SK-N-SH (cell line): ENCODE measurements around the gene FXYD5. TPM values are rescaled to one million over a fixed set of nuclear protein-coding genes. Genes with fewer than 3 reads are reported as not detected.
A peak's percentile ranks its signal among the peaks of the same experiment; 100 is the strongest.

Source experiments
- CTCF ChIA-PET: fragments of 300-600, 350-600 bp; formaldehyde crosslinking; extraction: SDS; loops from one replicate; lab custom pipeline; 2021; lab: Yijun Ruan, JAX
- POLR2A ChIA-PET: fragments of 350-600 bp; sonication (Branson Sonifier 250); formaldehyde crosslinking; extraction: SDS; loops from one replicate; lab custom pipeline; 2020; ENCODE audit warnings: antibody characterized with exemption, inconsistent platforms; lab: Yijun Ruan, JAX
- DNase-seq: peaks from one replicate; pipeline ENCODE4 v3.0.0; 2012
- H2AFZ ChIP-seq: fragments of 200-600 bp; sonication (generic); 2 replicates; pipeline ENCODE4 v1.8.1; 2016; ENCODE audit warnings: antibody characterized with exemption, mild to moderate bottlenecking, low read depth
- H3F3A ChIP-seq: fragments of 200-600 bp; sonication (generic); replicated peaks from 2 replicates; pipeline ENCODE3; 2016; ENCODE audit warnings: antibody characterized with exemption, mild to moderate bottlenecking; ENCODE audit not compliant: insufficient read depth
- H3K27ac ChIP-seq, 2 experiments: fragments of 200-500 bp in 1 of 2; fragments of 200-600 bp in 1 of 2; sonication (Bioruptor generic) in 1 of 2; sonication (generic), shearing (Covaris generic) in 1 of 2; 2 replicates each; pipeline versions ENCODE4 v1.5.1 to v1.6.1; 2014 to 2016; ENCODE audit warnings: low read depth in 2 of 2, inconsistent platforms in 1 of 2, low read length in 1 of 2, mild to moderate bottlenecking in 1 of 2, mixed read lengths in 1 of 2
- H3K27me3 ChIP-seq: fragments of 200-600 bp; sonication (generic), shearing (Covaris generic); 2 replicates; pipeline ENCODE4 v1.6.1; 2016; ENCODE audit warnings: mixed run types; ENCODE audit not compliant: insufficient read depth
- H3K36me3 ChIP-seq, 2 experiments: fragments of 200-500 bp in 1 of 2; fragments of 200-600 bp in 1 of 2; sonication (Bioruptor generic) in 1 of 2; sonication (generic) in 1 of 2; replicated peaks in 1 of 2; 2 replicates each; pipeline versions ENCODE3 to v1.5.1; 2014 to 2016; ENCODE audit warnings: low read length in 1 of 2, mild to moderate bottlenecking in 1 of 2; ENCODE audit not compliant: insufficient read depth in 2 of 2, control insufficient read depth in 1 of 2
- H3K4me1 ChIP-seq, 2 experiments: fragments of 200-500 bp in 1 of 2; fragments of 200-600 bp in 1 of 2; sonication (Bioruptor generic) in 1 of 2; sonication (generic), shearing (Covaris generic) in 1 of 2; 2 replicates each; pipeline versions ENCODE4 v1.5.1 to v1.6.1; 2014 to 2016; ENCODE audit warnings: low read depth in 1 of 2, low read length in 1 of 2, mixed run types in 1 of 2; ENCODE audit not compliant: insufficient read depth in 2 of 2, control insufficient read depth in 1 of 2
- H3K4me2 ChIP-seq: fragments of 200-600 bp; sonication (generic), shearing (Covaris generic); 2 replicates; pipeline ENCODE4 v1.6.1; 2017; ENCODE audit warnings: mixed run types
- H3K4me3 ChIP-seq, 2 experiments: fragments of 200-500 bp in 1 of 2; fragments of 200-600 bp in 1 of 2; sonication (Bioruptor generic) in 1 of 2; sonication (generic), shearing (Covaris generic) in 1 of 2; 2 replicates each; pipeline versions ENCODE4 v1.5.1 to v1.8.1; 2014 to 2016; ENCODE audit warnings: low read depth in 2 of 2, inconsistent platforms in 1 of 2, low read length in 1 of 2, mild to moderate bottlenecking in 1 of 2, mixed read lengths in 1 of 2, moderate library complexity in 1 of 2
- H3K79me2 ChIP-seq: fragments of 200-600 bp; sonication (generic); 2 replicates; pipeline ENCODE4 v1.8.1; 2017; ENCODE audit warnings: mild to moderate bottlenecking; ENCODE audit not compliant: insufficient read depth
- H3K9ac ChIP-seq: fragments of 200-600 bp; sonication (generic); 2 replicates; pipeline ENCODE4 v1.6.1; 2017; ENCODE audit warnings: mixed run types
- H3K9me2 ChIP-seq: fragments of 200-600 bp; sonication (generic); 2 replicates; pipeline ENCODE4 v1.6.1; 2017; ENCODE audit warnings: mixed run types
- H3K9me3 ChIP-seq: fragments of 200-600 bp; sonication (generic); 2 replicates; pipeline ENCODE4 v1.6.1; 2017; ENCODE audit warnings: mixed run types, mild to moderate bottlenecking, moderate library complexity
- H4K20me1 ChIP-seq: fragments of 200-600 bp; sonication (generic); 2 replicates; pipeline ENCODE4 v1.6.1; 2017; ENCODE audit warnings: mild to moderate bottlenecking, mixed run types; ENCODE audit not compliant: insufficient read depth
- CHD2 ChIP-seq: fragments of 150-350 bp; IDR thresholded peaks from 2 replicates; pipeline ENCODE4 v1.6.1; 2018; ENCODE audit warnings: low read length; ENCODE audit not compliant: partially characterized antibody
- ELF1 ChIP-seq: IDR thresholded peaks from 2 replicates; pipeline ENCODE4 v1.4.0; 2012
- EP300 ChIP-seq, 2 experiments: IDR thresholded peaks; 2 replicates each; pipeline versions ENCODE4 v1.4.0 to v1.6.1; 2012; ENCODE audit warnings: borderline replicate concordance in 1 of 2, low read depth in 1 of 2, low read length in 1 of 2
- FOSL2 ChIP-seq: IDR thresholded peaks from 2 replicates; pipeline ENCODE4 v1.4.0; 2012; ENCODE audit warnings: low read depth, mild to moderate bottlenecking, moderate library complexity, borderline replicate concordance
- FOXJ3 ChIP-seq: sonication (generic); formaldehyde crosslinking; IDR thresholded peaks from 2 replicates; pipeline ENCODE4 v1.5.1; 2020; ENCODE audit warnings: mild to moderate bottlenecking, missing genetic modification reagents
- FOXM1 ChIP-seq: IDR thresholded peaks from 2 replicates; pipeline ENCODE4 v1.4.0; 2012; ENCODE audit warnings: low read depth, mild to moderate bottlenecking
- GABPA ChIP-seq: IDR thresholded peaks from 2 replicates; pipeline ENCODE4 v1.4.0; 2012; ENCODE audit warnings: low read depth, mild to moderate bottlenecking
- NRF1 ChIP-seq: IDR thresholded peaks from 2 replicates; pipeline ENCODE4 v1.6.1; 2012; ENCODE audit warnings: low read depth, mild to moderate bottlenecking, low read length
- POLR2AphosphoS5 ChIP-seq: IDR thresholded peaks from 2 replicates; pipeline ENCODE4 v1.6.1; 2012; ENCODE audit warnings: low read depth, low read length
- RCOR1 ChIP-seq: fragments of 150-350 bp; IDR thresholded peaks from 2 replicates; pipeline ENCODE4 v1.6.1; 2017; ENCODE audit warnings: antibody characterized with exemption, low read length
- RXRA ChIP-seq: IDR thresholded peaks from 2 replicates; pipeline ENCODE4 v1.4.0; 2012; ENCODE audit warnings: low read depth, mild to moderate bottlenecking, borderline replicate concordance
- TAF1 ChIP-seq: IDR thresholded peaks from 2 replicates; pipeline ENCODE4 v1.6.1; 2012; ENCODE audit warnings: low read depth, mild to moderate bottlenecking, low read length, moderate library complexity, borderline replicate concordance
- TCF12 ChIP-seq: IDR thresholded peaks from 2 replicates; pipeline ENCODE4 v1.4.0; 2012
- TEAD4 ChIP-seq: IDR thresholded peaks from 2 replicates; pipeline ENCODE4 v1.4.0; 2012; ENCODE audit warnings: mild to moderate bottlenecking, borderline replicate concordance; ENCODE audit not compliant: insufficient read depth
- WGBS: methylation state at CpG from one replicate; pipeline ENCODE4 v1.1.6; 2017; ENCODE audit warnings: low lambda C conversion rate; 5-methylcytosine and 5-hydroxymethylcytosine counted together
- polyA plus RNA-seq, 3 experiments: library from polyadenylated mRNA; depleted of rRNA; stranded (reverse); fragments of >200 nt; gene quantifications; 2 replicates each; pipeline ENCODE4 v1.2.3, GENCODE V29; 2012
- TF ChIP-seq, protein P1 (sequence below): IDR thresholded peaks from 2 replicates; pipeline ENCODE4 v1.4.0; 2012; ENCODE audit warnings: low read depth
- TF ChIP-seq, protein P2 (sequence below): fragments of 150-350 bp; IDR thresholded peaks from 2 replicates; pipeline ENCODE4 v1.6.1; 2017; ENCODE audit warnings: antibody characterized with exemption, low read length, low read depth, borderline replicate concordance
- TF ChIP-seq, protein P3 (sequence below): IDR thresholded peaks from 2 replicates; pipeline ENCODE4 v1.6.1; 2012; ENCODE audit warnings: mild to moderate bottlenecking, low read depth, low read length, moderate library complexity
- TF ChIP-seq, protein P4 (sequence below): IDR thresholded peaks from 2 replicates; pipeline ENCODE4; 2012
- TF ChIP-seq, protein P5 (sequence below): IDR thresholded peaks from 2 replicates; pipeline ENCODE4 v1.4.0; 2012; ENCODE audit warnings: low read depth, borderline replicate concordance
- TF ChIP-seq, protein P6 (sequence below): fragments of 150-350 bp; IDR thresholded peaks from 2 replicates; pipeline ENCODE4 v1.6.1; 2016; ENCODE audit warnings: mild to moderate bottlenecking, low read depth, low read length

The FXYD5 gene
- polyA plus RNA-seq, 1 of the 3 experiments (the other 2 are of a cell fraction), result 195 TPM

DNA sequence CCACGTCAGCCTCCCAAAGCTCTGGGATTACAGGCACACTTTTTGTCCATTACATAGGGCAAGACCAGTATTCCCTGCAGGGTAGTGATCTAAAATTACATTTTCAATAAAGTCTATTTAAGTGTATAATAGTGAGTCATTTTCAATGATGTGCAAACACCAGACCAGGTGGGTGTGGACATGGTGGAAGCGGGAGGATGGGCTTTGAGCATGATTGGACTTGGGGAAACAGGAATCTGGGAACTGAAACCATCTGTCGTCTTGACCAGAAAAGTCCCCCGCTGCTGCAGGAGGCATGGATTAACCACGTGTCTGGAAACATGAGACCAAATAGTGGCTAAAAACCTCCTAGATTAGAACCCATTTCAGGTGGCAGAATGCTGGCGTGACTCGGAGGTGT is 34.0 kb upstream of the FXYD5 start:
- Histone ChIP-seq H3K9ac (no peak overlapping the region), H3K27me3 (no peaks in the 10 kb centered on the region; the same call in 1 of the 2 replicates)
- TF ChIP-seq, protein P1, sequence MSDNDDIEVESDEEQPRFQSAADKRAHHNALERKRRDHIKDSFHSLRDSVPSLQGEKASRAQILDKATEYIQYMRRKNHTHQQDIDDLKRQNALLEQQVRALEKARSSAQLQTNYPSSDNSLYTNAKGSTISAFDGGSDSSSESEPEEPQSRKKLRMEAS, result 0 out of 2 replicates have a peak, but pooled peaks have one; percentile 15
- TF ChIP-seq FOSL2, result no peak
- TF ChIP-seq, all 33 proteins: peak for 1
- Histone ChIP-seq H3K9me2 (no peaks in the 10 kb centered on the region), H3K4me3 (no peak overlapping the region), H3K36me3 (no peaks in the 10 kb centered on the region), H3F3A (no peaks in the 10 kb centered on the region), H3K4me1 (peaks cover 0 to 8% of the 10 kb centered on the region in 2 experiments; a peak in 1 of 4 replicates), H4K20me1 (no peaks in the 10 kb centered on the region), H3K4me2 (no peak overlapping the region), H2AFZ (no peak overlapping the region), H3K9me3 (no peaks in the 10 kb centered on the region), H3K27ac (no peak overlapping the region), H3K79me2 (no peaks in the 10 kb centered on the region)
- 78% methylated on average over 7 of the region's 7 CpGs for WGBS
- ChIA-PET CTCF (interaction anchor here (2.3 to 2.8 kb wide), 2 partner anchors 15 to 54 kb away, joined by 12 to 14 read pairs; partner anchors contain the start of gene LGI4), POLR2A (no interaction called here)
- no peak for DNase-seq

DNA sequence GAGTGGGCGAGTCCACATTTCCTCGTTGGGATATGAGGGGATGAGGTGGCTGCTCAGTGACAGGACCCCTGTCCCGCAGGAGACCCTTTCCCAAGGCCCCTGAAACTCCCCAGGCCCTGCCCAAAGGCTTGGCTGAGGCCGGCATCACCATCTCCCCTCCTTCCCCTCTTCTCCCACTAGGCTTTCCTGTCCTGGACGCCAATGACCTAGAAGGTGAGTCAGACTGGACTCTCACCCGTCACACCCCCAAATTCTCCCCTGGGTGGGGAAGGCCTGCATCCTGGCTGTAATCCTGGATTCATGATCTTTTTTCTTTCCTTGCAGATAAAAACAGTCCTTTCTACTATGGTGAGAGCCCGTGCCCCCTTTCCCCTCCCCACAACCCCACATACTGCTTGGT is 33.6 kb upstream of the FXYD5 start:
- no peaks in the 10 kb centered on the region for H3K9me3 ChIP-seq
- no peak overlapping the region for H3K4me3 ChIP-seq
- no peaks in the 10 kb centered on the region for H3K79me2 ChIP-seq
- no peaks in the 10 kb centered on the region for H3F3A ChIP-seq
- no peak for DNase-seq
- no peaks in the 10 kb centered on the region for H4K20me1 ChIP-seq
- H2AFZ ChIP-seq, result no peak overlapping the region
- no peaks in the 10 kb centered on the region for H3K9me2 ChIP-seq
- no peak overlapping the region for H3K27ac ChIP-seq
- WGBS, result 85% methylated on average over 7 of the region's 7 CpGs
- POLR2A ChIA-PET, result no interaction called here
- H3K27me3 ChIP-seq, result no peaks in the 10 kb centered on the region; the same call in 1 of the 2 replicates
- no peak for TF ChIP-seq RXRA
- TF ChIP-seq, protein P2, sequence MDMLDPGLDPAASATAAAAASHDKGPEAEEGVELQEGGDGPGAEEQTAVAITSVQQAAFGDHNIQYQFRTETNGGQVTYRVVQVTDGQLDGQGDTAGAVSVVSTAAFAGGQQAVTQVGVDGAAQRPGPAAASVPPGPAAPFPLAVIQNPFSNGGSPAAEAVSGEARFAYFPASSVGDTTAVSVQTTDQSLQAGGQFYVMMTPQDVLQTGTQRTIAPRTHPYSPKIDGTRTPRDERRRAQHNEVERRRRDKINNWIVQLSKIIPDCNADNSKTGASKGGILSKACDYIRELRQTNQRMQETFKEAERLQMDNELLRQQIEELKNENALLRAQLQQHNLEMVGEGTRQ, result no peak
- TF ChIP-seq FOXM1, result no peak
- TF ChIP-seq, protein P1, result no peak
- TF ChIP-seq RCOR1, result no peak
- no peak for TF ChIP-seq GABPA
- no peak for TF ChIP-seq FOXJ3 (CRISPR knock-in tag)
- TF ChIP-seq, protein P3, sequence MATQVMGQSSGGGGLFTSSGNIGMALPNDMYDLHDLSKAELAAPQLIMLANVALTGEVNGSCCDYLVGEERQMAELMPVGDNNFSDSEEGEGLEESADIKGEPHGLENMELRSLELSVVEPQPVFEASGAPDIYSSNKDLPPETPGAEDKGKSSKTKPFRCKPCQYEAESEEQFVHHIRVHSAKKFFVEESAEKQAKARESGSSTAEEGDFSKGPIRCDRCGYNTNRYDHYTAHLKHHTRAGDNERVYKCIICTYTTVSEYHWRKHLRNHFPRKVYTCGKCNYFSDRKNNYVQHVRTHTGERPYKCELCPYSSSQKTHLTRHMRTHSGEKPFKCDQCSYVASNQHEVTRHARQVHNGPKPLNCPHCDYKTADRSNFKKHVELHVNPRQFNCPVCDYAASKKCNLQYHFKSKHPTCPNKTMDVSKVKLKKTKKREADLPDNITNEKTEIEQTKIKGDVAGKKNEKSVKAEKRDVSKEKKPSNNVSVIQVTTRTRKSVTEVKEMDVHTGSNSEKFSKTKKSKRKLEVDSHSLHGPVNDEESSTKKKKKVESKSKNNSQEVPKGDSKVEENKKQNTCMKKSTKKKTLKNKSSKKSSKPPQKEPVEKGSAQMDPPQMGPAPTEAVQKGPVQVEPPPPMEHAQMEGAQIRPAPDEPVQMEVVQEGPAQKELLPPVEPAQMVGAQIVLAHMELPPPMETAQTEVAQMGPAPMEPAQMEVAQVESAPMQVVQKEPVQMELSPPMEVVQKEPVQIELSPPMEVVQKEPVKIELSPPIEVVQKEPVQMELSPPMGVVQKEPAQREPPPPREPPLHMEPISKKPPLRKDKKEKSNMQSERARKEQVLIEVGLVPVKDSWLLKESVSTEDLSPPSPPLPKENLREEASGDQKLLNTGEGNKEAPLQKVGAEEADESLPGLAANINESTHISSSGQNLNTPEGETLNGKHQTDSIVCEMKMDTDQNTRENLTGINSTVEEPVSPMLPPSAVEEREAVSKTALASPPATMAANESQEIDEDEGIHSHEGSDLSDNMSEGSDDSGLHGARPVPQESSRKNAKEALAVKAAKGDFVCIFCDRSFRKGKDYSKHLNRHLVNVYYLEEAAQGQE, result no peak
- TF ChIP-seq, protein P4, sequence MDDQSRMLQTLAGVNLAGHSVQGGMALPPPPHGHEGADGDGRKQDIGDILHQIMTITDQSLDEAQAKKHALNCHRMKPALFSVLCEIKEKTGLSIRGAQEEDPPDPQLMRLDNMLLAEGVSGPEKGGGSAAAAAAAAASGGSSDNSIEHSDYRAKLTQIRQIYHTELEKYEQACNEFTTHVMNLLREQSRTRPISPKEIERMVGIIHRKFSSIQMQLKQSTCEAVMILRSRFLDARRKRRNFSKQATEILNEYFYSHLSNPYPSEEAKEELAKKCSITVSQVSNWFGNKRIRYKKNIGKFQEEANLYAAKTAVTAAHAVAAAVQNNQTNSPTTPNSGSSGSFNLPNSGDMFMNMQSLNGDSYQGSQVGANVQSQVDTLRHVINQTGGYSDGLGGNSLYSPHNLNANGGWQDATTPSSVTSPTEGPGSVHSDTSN, result no peak
- TF ChIP-seq NRF1, result no peak
- TF ChIP-seq, protein P5, sequence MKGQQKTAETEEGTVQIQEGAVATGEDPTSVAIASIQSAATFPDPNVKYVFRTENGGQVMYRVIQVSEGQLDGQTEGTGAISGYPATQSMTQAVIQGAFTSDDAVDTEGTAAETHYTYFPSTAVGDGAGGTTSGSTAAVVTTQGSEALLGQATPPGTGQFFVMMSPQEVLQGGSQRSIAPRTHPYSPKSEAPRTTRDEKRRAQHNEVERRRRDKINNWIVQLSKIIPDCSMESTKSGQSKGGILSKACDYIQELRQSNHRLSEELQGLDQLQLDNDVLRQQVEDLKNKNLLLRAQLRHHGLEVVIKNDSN, result no peak
- TF ChIP-seq POLR2AphosphoS5, result no peak
- TF ChIP-seq, protein P6, sequence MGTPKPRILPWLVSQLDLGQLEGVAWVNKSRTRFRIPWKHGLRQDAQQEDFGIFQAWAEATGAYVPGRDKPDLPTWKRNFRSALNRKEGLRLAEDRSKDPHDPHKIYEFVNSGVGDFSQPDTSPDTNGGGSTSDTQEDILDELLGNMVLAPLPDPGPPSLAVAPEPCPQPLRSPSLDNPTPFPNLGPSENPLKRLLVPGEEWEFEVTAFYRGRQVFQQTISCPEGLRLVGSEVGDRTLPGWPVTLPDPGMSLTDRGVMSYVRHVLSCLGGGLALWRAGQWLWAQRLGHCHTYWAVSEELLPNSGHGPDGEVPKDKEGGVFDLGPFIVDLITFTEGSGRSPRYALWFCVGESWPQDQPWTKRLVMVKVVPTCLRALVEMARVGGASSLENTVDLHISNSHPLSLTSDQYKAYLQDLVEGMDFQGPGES, result no peak
- TF ChIP-seq ELF1, result no peak
- TF ChIP-seq EP300 (IDR thresholded peaks at IDR 0.05; ENCODE audit: borderline replicate concordance in 1 of 2, low read depth in 1 of 2, low read length in 1 of 2), result no peak
- no peak for TF ChIP-seq TEAD4
- no peak for TF ChIP-seq CHD2
- TF ChIP-seq TAF1, result no peak
- no peak for TF ChIP-seq TCF12
- H3K4me2 ChIP-seq, result no peak overlapping the region
- H3K9ac ChIP-seq, result no peak overlapping the region
- CTCF ChIA-PET, result interaction anchor here (2.8 to 7.5 kb wide), 2 partner anchors 15 to 54 kb away, joined by 12 to 60 read pairs; partner anchors contain the start of genes FXYD1 and LGI4
- H3K36me3 ChIP-seq, result no peaks in the 10 kb centered on the region
- peaks cover 0 to 8% of the 10 kb centered on the region in 2 experiments; a peak in 1 of 4 replicates for H3K4me1 ChIP-seq
